Esophagus muscularis mucosa (tissue), 4 donors: ENCODE results near the gene SORCS2. TPM values are rescaled to one million over a fixed set of nuclear protein-coding genes. Genes with fewer than 3 reads are reported as not detected.
A peak's percentile ranks its signal among the peaks of the same experiment; 100 is the strongest.

ENCODE experiments used
- DNase-seq: peaks from one replicate; pipeline ENCODE4 v3.0.0-alpha.2; 2017; ENCODE audit errors: extremely low spot score
- H3K27ac ChIP-seq, 4 donors: fragments of 200-600 bp; sonication (generic); replicated peaks in 1 of 4; 1 replicate in 3 of 4; 2 replicates in 1 of 4; pipeline ENCODE4 v1.5.1; 2016 to 2019; ENCODE audit warnings: mild to moderate bottlenecking in 1 of 4
- H3K27me3 ChIP-seq, 4 donors: fragments of 200-600 bp; sonication (generic); one replicate each; pipeline versions ENCODE4 v1.5.1 to v1.6.0; 2016 to 2019
- H3K36me3 ChIP-seq, 4 donors: fragments of 200-600 bp; sonication (generic); one replicate each; pipeline ENCODE4 v1.5.1; 2016 to 2019
- H3K4me1 ChIP-seq, 4 donors: fragments of 200-600 bp; sonication (generic); one replicate each; pipeline ENCODE4 v1.5.1; 2016 to 2019
- H3K4me3 ChIP-seq, 4 donors: fragments of 200-600 bp; sonication (generic); 1 replicate in 2 of 4; 2 replicates in 2 of 4; pipeline ENCODE4 v1.5.1; 2016 to 2019; ENCODE audit warnings: mild to moderate bottlenecking in 4 of 4, moderate library complexity in 1 of 4
- H3K9me3 ChIP-seq, 4 donors: fragments of 200-600 bp; sonication (generic); 1 replicate in 3 of 4; 2 replicates in 1 of 4; pipeline ENCODE4 v1.5.1; 2016 to 2019
- CTCF ChIP-seq, 3 experiments: fragments of 200-600 bp in 2 of 3; fragments of 450-650 bp in 1 of 3; sonication (generic) in 2 of 3; IDR thresholded peaks; one replicate each; pipeline ENCODE4 v1.5.1; 2017 to 2019; ENCODE audit warnings: antibody characterized with exemption in 3 of 3, mild to moderate bottlenecking in 2 of 3, moderate library complexity in 1 of 3
- EP300 ChIP-seq: sonication (generic); formaldehyde crosslinking; IDR thresholded peaks from one replicate; pipeline ENCODE4 v1.6.1; 2017; ENCODE audit warnings: antibody characterized with exemption
- POLR2A ChIP-seq: fragments of 450-650 bp; IDR thresholded peaks from one replicate; pipeline ENCODE4 v1.6.1; 2017; ENCODE audit warnings: antibody characterized with exemption, moderate library complexity, mild to moderate bottlenecking, low read depth
- POLR2AphosphoS5 ChIP-seq, 2 donors: sonication (generic); formaldehyde crosslinking; IDR thresholded peaks; one replicate each; pipeline ENCODE4 v1.6.1; 2017; ENCODE audit warnings: antibody characterized with exemption in 2 of 2
- WGBS: methylation state at CpG from one replicate; pipeline ENCODE4 v1.1.5; 2018; 5-methylcytosine and 5-hydroxymethylcytosine counted together
- intact Hi-C: fragments of 100-400 bp; cut with DNase I; formaldehyde crosslinking; loops from one replicate; pipeline ENCODE4 v1.15.1; 2023
- total RNA-seq, 4 donors: library from RNA; depleted of rRNA; stranded (reverse); fragments of >200 nt; gene quantifications; one replicate each; pipeline versions ENCODE4 v1.1.0 to v1.2.1, GENCODE V29; 2016

Gene SORCS2
- total RNA-seq, 4 donors from 2014 or later: 3.3 to 10.1 (median 4.3) TPM

GRCh38 chr4:7362862-7363430 is 170.6 kb downstream of the SORCS2 start:
- Histone ChIP-seq H3K36me3 (no peaks in the 10 kb centered on the region), H3K27me3 (no peaks in the 10 kb centered on the region), H3K4me1 (peaks cover 27 to 77% (median 52%) of the 10 kb centered on the region in 4 donors), H3K9me3 (no peaks in the 10 kb centered on the region), H3K4me3 (no peak overlapping the region), H3K27ac (no peak overlapping the region)
- intact Hi-C loops: no loop called here
- no peak for TF ChIP-seq POLR2A
- TF ChIP-seq EP300: no peak
- no peak for TF ChIP-seq CTCF (IDR thresholded peaks at IDR 0.05)
- TF ChIP-seq POLR2AphosphoS5 (IDR thresholded peaks at IDR 0.05): no peak
- 97% methylated on average over 4 of the region's 4 CpGs for WGBS
- no peak for DNase-seq

- intact Hi-C loops: no loop called here
- Histone ChIP-seq H3K4me3 (no peak overlapping the region), H3K4me1 (peaks cover 24 to 62% (median 43%) of the 10 kb centered on the region in 4 donors), H3K27me3 (no peaks in the 10 kb centered on the region), H3K27ac (no peak overlapping the region), H3K9me3 (no peaks in the 10 kb centered on the region), H3K36me3 (no peaks in the 10 kb centered on the region)
- TF ChIP-seq CTCF (IDR thresholded peaks at IDR 0.05): no peak
- no peak for TF ChIP-seq POLR2AphosphoS5 (IDR thresholded peaks at IDR 0.05)
- no peak for TF ChIP-seq EP300
- no peak for TF ChIP-seq POLR2A
- WGBS: 71% methylated on average over 4 of the region's 5 CpGs
- no peak for DNase-seq
Observed at GRCh38 chr4:7364979-7365378, 172.6 kb downstream of the SORCS2 start.

GRCh38 chr4:7365462-7366179 is 173.3 kb downstream of the SORCS2 start:
- intact Hi-C loops: no loop called here
- DNase-seq: no peak
- no peaks in the 10 kb centered on the region for H3K9me3 ChIP-seq
- H3K27me3 ChIP-seq: no peaks in the 10 kb centered on the region
- no peaks in the 10 kb centered on the region for H3K36me3 ChIP-seq
- peaks cover 24 to 57% (median 43%) of the 10 kb centered on the region in 4 donors for H3K4me1 ChIP-seq
- 37% methylated on average over 16 of the region's 22 CpGs for WGBS
- no peak overlapping the region for H3K27ac ChIP-seq
- peak overlapping the region in 1 of 4 donors; percentile 3 for H3K4me3 ChIP-seq
- TF ChIP-seq CTCF (IDR thresholded peaks at IDR 0.05) (no peak), EP300 (no peak), POLR2A (no peak)

GRCh38 chr4:7366180-7366945 is 174.0 kb downstream of the SORCS2 start:
- intact Hi-C loops: no loop called here

More at GRCh38 chr4:7366180-7366945, 174.0 kb downstream of the SORCS2 start:
- Histone ChIP-seq H3K36me3 (no peaks in the 10 kb centered on the region), H3K4me1 (peaks cover 22 to 57% (median 40%) of the 10 kb centered on the region in 4 donors), H3K27me3 (no peaks in the 10 kb centered on the region), H3K9me3 (no peaks in the 10 kb centered on the region), H3K27ac (no peak overlapping the region), H3K4me3 (no peak overlapping the region)
- 55% methylated on average over 11 of the region's 11 CpGs for WGBS
- no peak for DNase-seq
- TF ChIP-seq EP300 (no peak), CTCF (IDR thresholded peaks at IDR 0.05) (no peak)
